Skeletal muscle cell (primary cell): Measurements from ENCODE around the gene ZMYND12.

Experiments
- DNase-seq: peaks from one replicate; pipeline ENCODE4 v3.0.0-alpha.2; 2010; ENCODE audit warnings: low read depth
- H3K4me3 ChIP-seq: 2 replicates; pipeline ENCODE4 v1.5.1; 2011; ENCODE audit warnings: low read depth, mild to moderate bottlenecking, control low read depth, low read length, moderate library complexity

ZMYND12 gene

GRCh38 chr1:42414551-42415496, 41.0 kb downstream of the ZMYND12 start:
- DNase-seq, result no peak
- no peak overlapping the region for H3K4me3 ChIP-seq

GRCh38 chr1:42403880-42404400, 51.9 kb downstream of the ZMYND12 start:
- no peak overlapping the region for H3K4me3 ChIP-seq

GRCh38 chr1:42399315-42400100, 56.3 kb downstream of the ZMYND12 start:
- H3K4me3 ChIP-seq, result no peak overlapping the region

More at GRCh38 chr1:42403880-42404400, 51.9 kb downstream of the ZMYND12 start:
- DNase-seq, result no peak

GRCh38 chr1:42392967-42393848, 62.6 kb downstream of the ZMYND12 start:
- no peak overlapping the region for H3K4me3 ChIP-seq
- DNase-seq, result no peak

More at GRCh38 chr1:42399315-42400100, 56.3 kb downstream of the ZMYND12 start:
- no peak for DNase-seq

GRCh38 chr1:42392255-42392654, 63.6 kb downstream of the ZMYND12 start:
- DNase-seq, result no peak
- H3K4me3 ChIP-seq, result no peak overlapping the region

- H3K4me3 ChIP-seq, result no peak overlapping the region
- no peak for DNase-seq
Measured at GRCh38 chr1:42386051-42386450, 69.8 kb downstream of the ZMYND12 start.

GRCh38 chr1:42385283-42385682, 70.5 kb downstream of the ZMYND12 start:
- no peak overlapping the region for H3K4me3 ChIP-seq
- peak; percentile 18 for DNase-seq

- H3K4me3 ChIP-seq, result no peak overlapping the region
Measured at GRCh38 chr1:42381280-42381673, 74.5 kb downstream of the ZMYND12 start.

GRCh38 chr1:42380586-42381279, 75.1 kb downstream of the ZMYND12 start, which contains the start of gene RIMKLA:
TSS of gene RIMKLA (plus strand) at chr1:42380792. CDS start at chr1:42380935, 143 bp downstream.
- peak within 1 kb of the TSS; percentile 40 for H3K4me3 ChIP-seq
- no peak for DNase-seq

More at GRCh38 chr1:42381280-42381673, 74.5 kb downstream of the ZMYND12 start:
- DNase-seq, result no peak
